Brain microvascular endothelial cell (primary cell): ENCODE results near the gene GJC1.
A peak's percentile ranks its signal among the peaks of the same experiment; 100 is the strongest.

Experiments used
- DNase-seq: peaks from one replicate; pipeline ENCODE4 v3.0.0-alpha.2; 2020
- H3K27ac ChIP-seq: fragments of 250-450 bp; sonication (Bioruptor Pico); 2 replicates; pipeline ENCODE4 v1.5.1; 2020; ENCODE audit warnings: mild to moderate bottlenecking, moderate library complexity
- H3K27me3 ChIP-seq: fragments of 250-450 bp; sonication (Bioruptor Pico); replicated peaks from 2 replicates; pipeline ENCODE4 v1.5.1; 2020; ENCODE audit warnings: mild to moderate bottlenecking
- H3K36me3 ChIP-seq: fragments of 250-450 bp; sonication (Bioruptor Pico); replicated peaks from 2 replicates; pipeline ENCODE4 v1.5.1; 2020; ENCODE audit warnings: mild to moderate bottlenecking
- H3K4me3 ChIP-seq: 2 replicates; pipeline ENCODE4 v1.5.1; 2011; ENCODE audit warnings: low read depth, mild to moderate bottlenecking, control low read depth, low read length, moderate library complexity
- CTCF ChIP-seq: IDR thresholded peaks from 2 replicates; pipeline ENCODE4 v1.5.1; 2011; ENCODE audit warnings: low read depth, mild to moderate bottlenecking, moderate library complexity, low read length, control low read depth, inconsistent platforms; ENCODE audit errors: missing control alignments
- in situ Hi-C: cut with HindIII; loops from 2 replicates; pipeline ENCODE4 v1.10.0; 2017; ENCODE audit warnings: low sequenced_read_pairs, low pct_ligation_motif_present

The GJC1 gene

GRCh38 chr17:44780161-44780560 lies 49.9 kb downstream of the GJC1 start:
- H3K27me3 ChIP-seq: no peaks in the 10 kb centered on the region
- H3K27ac ChIP-seq: no peak overlapping the region
- no peak for TF ChIP-seq CTCF
- H3K36me3 ChIP-seq: no peaks in the 10 kb centered on the region
- no peak overlapping the region for H3K4me3 ChIP-seq
- no peak for DNase-seq
- in situ Hi-C loops: loop anchor here (25.0 kb wide), 1 partner anchor 107 kb away; the partner anchor contains the start of gene EFTUD2

- in situ Hi-C loops: loop anchor here (25.0 kb wide), 1 partner anchor 108 kb away; the partner anchor contains the start of gene EFTUD2
- H3K4me3 ChIP-seq: peak overlapping the region; percentile 58
- no peaks in the 10 kb centered on the region for H3K36me3 ChIP-seq
- no peaks in the 10 kb centered on the region for H3K27me3 ChIP-seq
- peak; percentile 71 for DNase-seq
- peak; percentile 86 for TF ChIP-seq CTCF
- H3K27ac ChIP-seq: peak overlapping the region; percentile 4
Observed at GRCh38 chr17:44779211-44780025, 50.7 kb downstream of the GJC1 start.

- no peak for TF ChIP-seq CTCF
- Histone ChIP-seq H3K27ac (no peak overlapping the region), H3K36me3 (no peaks in the 10 kb centered on the region), H3K27me3 (no peaks in the 10 kb centered on the region), H3K4me3 (peak overlapping the region; percentile 58)
- in situ Hi-C loops: loop anchor here (25.0 kb wide), 1 partner anchor 109 kb away; the partner anchor contains the start of gene EFTUD2
- no peak for DNase-seq
Observed at GRCh38 chr17:44778656-44779210, 51.4 kb downstream of the GJC1 start.

GRCh38 chr17:44777394-44778348 lies 52.4 kb downstream of the GJC1 start:
- in situ Hi-C loops: loop anchor here (25.0 kb wide), 1 partner anchor 110 kb away; the partner anchor contains the start of gene EFTUD2
- no peak overlapping the region for H3K27ac ChIP-seq
- no peak for DNase-seq
- TF ChIP-seq CTCF: no peak
- H3K4me3 ChIP-seq: no peak overlapping the region
- H3K27me3 ChIP-seq: no peaks in the 10 kb centered on the region
- no peaks in the 10 kb centered on the region for H3K36me3 ChIP-seq

- H3K27me3 ChIP-seq: no peaks in the 10 kb centered on the region
- no peak for DNase-seq
- H3K4me3 ChIP-seq: no peak overlapping the region
- H3K27ac ChIP-seq: no peak overlapping the region
- no peaks in the 10 kb centered on the region for H3K36me3 ChIP-seq
- in situ Hi-C loops: loop anchor here (25.0 kb wide), 1 partner anchor 110 kb away; the partner anchor contains the start of gene EFTUD2
- no peak for TF ChIP-seq CTCF
Observed at GRCh38 chr17:44776628-44777393, 53.3 kb downstream of the GJC1 start.
